GM12875 (cell line): Measurements from ENCODE around the gene CIPC.

Source experiments
- H3K4me3 ChIP-seq: one replicate; pipeline ENCODE4 v1.5.1; 2011; ENCODE audit warnings: low read depth, low read length, control low read depth
- TF ChIP-seq, protein P1 (sequence below): IDR thresholded peaks from 2 replicates; pipeline ENCODE4 v1.5.1; 2011; ENCODE audit warnings: low read depth, mild to moderate bottlenecking, control low read depth, inconsistent platforms, low read length, moderate library complexity, borderline replicate concordance; ENCODE audit not compliant: insufficient read depth

CIPC gene

DNA sequence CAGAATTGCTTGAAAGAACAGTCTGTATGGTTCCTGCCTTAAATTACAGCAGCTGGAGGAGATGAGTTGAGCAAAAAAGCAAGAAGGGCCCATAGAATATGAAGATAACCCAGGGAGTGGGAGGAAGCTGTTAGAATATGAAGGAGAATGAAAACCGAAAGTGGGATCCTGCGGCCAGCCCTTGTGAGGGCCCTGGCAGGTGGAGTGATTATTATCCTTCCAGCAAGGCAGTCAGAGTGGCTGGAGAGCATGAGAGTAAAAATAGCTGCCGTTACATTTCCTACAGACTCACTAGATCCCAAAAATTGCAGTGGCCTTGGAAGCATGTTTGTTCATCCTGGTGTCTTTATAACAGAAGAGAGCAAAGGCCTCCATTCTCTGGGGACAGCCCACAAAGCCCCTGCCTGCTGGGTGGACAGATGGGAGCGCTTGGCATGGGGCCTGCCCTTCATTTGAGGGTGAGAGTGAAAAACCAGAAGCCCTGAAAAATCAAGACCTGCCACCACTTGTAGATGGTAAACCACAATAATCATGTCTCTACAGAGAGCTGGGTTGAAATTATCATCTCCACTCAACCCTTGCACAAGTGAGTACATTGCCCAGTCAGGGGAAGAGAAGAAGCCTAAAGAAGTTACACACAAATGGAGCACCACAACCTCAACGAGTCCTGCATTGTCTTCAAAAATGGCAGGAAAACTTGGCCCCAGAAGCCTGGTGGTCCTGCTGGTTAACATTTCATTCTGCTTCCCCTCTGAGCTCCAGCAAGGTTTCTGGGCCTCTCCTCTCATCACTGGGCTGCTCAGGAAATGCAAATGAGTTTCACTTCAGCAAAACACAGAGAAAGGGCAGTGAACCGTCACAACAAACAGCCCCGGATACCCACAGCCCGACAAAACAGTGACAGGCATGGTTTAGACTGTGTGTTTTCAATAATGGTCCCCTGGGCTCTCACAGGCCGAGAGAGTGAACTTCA, 23.0 kb downstream of the CIPC start:
- H3K4me3 ChIP-seq, result peak overlapping the region; percentile 32
- TF ChIP-seq, protein P1, sequence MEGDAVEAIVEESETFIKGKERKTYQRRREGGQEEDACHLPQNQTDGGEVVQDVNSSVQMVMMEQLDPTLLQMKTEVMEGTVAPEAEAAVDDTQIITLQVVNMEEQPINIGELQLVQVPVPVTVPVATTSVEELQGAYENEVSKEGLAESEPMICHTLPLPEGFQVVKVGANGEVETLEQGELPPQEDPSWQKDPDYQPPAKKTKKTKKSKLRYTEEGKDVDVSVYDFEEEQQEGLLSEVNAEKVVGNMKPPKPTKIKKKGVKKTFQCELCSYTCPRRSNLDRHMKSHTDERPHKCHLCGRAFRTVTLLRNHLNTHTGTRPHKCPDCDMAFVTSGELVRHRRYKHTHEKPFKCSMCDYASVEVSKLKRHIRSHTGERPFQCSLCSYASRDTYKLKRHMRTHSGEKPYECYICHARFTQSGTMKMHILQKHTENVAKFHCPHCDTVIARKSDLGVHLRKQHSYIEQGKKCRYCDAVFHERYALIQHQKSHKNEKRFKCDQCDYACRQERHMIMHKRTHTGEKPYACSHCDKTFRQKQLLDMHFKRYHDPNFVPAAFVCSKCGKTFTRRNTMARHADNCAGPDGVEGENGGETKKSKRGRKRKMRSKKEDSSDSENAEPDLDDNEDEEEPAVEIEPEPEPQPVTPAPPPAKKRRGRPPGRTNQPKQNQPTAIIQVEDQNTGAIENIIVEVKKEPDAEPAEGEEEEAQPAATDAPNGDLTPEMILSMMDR, result no peak

DNA sequence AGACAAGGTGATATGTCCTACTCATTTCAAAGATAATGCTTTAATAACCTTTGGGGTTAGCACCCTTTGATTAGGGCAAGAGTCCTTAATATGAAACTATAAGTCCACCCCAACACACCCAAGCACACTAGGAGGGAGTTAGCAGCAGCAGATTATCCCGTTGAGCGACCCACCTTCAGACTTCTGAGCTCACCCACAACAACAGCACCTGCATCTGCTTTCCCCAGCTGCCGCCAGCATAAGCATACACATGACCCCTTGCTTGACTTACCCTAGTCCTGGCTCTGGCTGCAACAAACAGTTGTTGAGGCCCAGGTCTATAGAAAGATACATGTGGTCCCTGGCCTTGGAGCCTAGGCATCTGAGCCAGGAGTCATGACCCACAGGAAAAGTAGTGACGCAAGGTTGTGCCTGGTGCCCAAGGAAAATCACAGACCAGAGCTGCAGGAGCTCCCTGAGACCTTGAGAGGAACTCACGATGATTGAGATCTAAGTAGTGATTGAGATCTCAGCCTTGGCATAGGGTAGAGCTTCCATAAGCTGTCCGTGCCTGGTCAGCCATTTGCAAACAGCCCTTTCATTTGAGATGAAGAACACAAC, 24.6 kb downstream of the CIPC start:
- TF ChIP-seq, protein P1, result no peak
- no peak overlapping the region for H3K4me3 ChIP-seq

DNA sequence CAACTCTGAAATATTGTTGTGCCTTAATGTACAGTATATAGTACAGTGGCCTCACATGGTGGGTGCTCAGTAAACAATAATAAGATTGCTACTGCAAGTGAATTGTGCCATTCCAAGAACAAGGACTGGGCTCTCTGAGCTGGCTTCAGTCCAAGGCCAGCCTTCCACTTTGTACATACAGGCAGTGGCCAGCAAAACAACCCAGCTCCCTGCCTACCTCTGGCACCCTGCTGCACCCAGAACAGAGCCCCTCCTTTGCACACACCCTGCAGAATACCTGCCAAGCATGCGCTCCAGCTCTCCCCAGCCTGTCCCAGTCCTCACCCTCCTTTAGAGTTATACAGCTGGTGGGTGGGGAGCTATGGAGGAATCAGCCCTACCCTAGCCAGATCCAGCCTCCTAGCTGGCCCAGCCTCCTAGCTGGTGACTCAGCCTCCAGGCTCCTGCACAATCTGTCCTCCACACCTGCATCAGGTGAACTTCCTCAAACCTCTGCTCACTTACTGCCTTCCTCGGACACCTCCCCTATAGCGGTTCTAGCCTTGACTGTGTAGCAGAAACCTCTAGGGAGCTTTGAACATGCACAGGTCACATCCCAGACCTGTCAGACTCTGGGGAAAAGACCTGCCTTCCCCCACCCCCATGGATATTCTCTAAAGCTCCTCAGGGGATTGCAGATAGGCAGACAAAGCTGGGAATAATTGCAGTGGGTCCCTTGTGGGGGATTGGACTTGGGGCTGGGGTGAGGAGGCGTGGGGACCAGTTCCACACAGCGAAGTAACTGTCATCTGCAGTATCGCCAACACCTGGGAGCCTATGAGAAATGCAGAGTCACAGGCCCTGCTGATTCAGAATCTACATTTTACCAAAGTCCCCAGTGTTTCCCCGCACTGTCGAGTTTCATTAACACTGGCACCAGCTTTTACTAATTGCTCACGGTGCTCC, 25.6 kb downstream of the CIPC start:
- TF ChIP-seq, protein P1, result no peak
- H3K4me3 ChIP-seq, result peak overlapping the region; percentile 61

DNA sequence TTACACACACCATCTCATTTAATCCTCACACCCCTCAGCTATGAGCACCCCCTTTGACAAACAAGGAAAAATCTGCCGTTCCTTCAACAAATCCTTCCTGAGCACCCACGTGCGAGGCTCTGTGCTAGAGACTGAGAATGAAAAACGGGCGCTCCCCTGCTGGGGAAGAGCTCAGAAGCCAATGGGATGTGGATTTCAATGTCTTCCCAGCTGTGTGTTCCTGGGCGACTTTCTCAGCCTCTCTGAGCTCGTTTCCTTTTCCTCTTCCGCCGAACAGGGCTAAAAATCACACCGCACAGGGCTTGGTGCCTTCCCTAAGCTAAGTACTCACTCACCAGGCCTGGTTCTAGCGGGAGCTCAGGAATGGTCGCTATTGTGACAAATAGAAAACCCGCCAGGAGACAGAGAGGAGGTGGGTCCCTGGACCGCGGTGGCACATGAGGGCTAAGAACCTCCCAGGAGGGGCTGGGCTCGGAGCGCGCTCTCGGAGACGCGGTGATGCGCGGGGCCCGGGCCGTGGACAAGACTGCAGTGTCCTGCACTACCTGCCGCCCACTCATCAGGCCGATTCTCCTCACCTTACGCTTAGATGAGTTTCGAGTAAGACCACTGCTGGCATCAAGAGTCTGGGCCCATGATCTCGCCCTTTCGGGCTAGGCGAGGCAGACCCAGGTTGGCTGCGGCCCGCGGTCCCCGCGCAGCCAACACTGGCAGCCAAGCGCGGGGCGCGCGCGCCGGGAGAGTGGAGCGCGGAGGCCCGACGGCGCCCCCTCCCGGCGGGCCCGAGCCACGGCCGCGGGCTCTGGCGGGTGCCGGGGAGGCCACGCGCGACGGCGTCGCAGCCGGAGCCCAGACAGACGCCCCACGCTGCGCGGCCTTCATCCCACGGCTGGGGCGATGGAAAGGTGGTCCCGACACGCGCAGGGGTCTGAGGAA, 26.6 kb downstream of the CIPC start:
- H3K4me3 ChIP-seq, result peak overlapping the region; percentile 61
- TF ChIP-seq, protein P1, result peak; percentile 80

DNA sequence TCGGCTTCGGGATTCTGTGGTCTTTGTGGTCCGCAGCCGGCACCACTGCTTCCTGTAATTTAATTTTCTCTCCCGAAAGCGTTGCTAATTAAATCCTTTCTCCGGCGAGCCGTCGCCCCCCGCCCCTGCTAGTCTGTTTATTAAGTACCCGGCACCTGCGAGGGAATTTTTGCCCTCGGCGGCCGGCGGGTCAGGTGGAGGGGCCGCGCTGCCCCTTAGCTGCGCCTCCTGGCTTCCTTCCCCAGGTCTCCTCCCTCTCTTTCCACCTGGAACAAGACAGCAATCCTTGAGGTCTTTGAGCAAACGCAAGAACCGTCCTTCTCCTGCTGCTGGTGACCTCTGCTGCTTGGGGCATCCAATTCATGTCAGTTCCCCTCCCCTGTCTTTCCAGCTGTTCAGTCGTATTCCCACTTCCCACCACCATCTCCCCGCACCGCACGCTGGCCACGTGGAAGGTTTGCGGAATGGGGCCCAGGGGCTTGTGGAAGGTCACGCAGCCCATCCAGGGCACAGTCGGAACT, 27.3 kb downstream of the CIPC start:
- H3K4me3 ChIP-seq, result peak overlapping the region; percentile 61
- TF ChIP-seq, protein P1, result no peak
